SW 1271 (cell line): Measurements from ENCODE around the gene PUS7L.
A peak's percentile ranks its signal among the peaks of the same experiment; 100 is the strongest.
"Not testable (repeated sequence)": the region's sequence is repeated elsewhere in the genome, so short reads cannot be mapped to it uniquely, and the experiment has no call there.

Source experiments
- DNase-seq, 2 experiments: peaks; one replicate each; lab custom pipeline; 2025; lab: John Stamatoyannopoulos, UW

The PUS7L gene

GRCh38 chr12:43749016-43749415 lies 9.6 kb downstream of the PUS7L start:
- no peak for DNase-seq

- no peak for DNase-seq
Measured at GRCh38 chr12:43744826-43745225, 13.8 kb downstream of the PUS7L start.

- peak; percentile 46 to 56 for DNase-seq
Measured at GRCh38 chr12:43742106-43742505, 16.5 kb downstream of the PUS7L start.

GRCh38 chr12:43740511-43741100 lies 18.0 kb downstream of the PUS7L start:
- no peak for DNase-seq

GRCh38 chr12:43737646-43738045 lies 20.9 kb downstream of the PUS7L start:
- no peak for DNase-seq

- DNase-seq, result no peak
Measured at GRCh38 chr12:43736927-43737440, 21.6 kb downstream of the PUS7L start.

GRCh38 chr12:43733687-43734086 lies 24.9 kb downstream of the PUS7L start:
- DNase-seq, result no peak

- DNase-seq, result no peak
Measured at GRCh38 chr12:43730283-43730682, 28.3 kb downstream of the PUS7L start.

- DNase-seq, result no peak
Measured at GRCh38 chr12:43728698-43729097, 29.9 kb downstream of the PUS7L start.

GRCh38 chr12:43728117-43728516 lies 30.5 kb downstream of the PUS7L start:
- DNase-seq, result peak in 1 of 2 experiments; percentile 13

GRCh38 chr12:43723134-43723533 lies 35.5 kb downstream of the PUS7L start:
- DNase-seq, result no peak

GRCh38 chr12:43722621-43723020 lies 36.0 kb downstream of the PUS7L start:
- no peak for DNase-seq

- DNase-seq, result no peak
Measured at GRCh38 chr12:43711348-43711747, 47.2 kb downstream of the PUS7L start.

- not testable (repeated sequence) for DNase-seq
Measured at GRCh38 chr12:43703772-43704171, 54.8 kb downstream of the PUS7L start.

GRCh38 chr12:43701194-43701593 lies 57.4 kb downstream of the PUS7L start:
- DNase-seq, result not testable (repeated sequence)

- no peak for DNase-seq
Measured at GRCh38 chr12:43696154-43696553, 62.4 kb downstream of the PUS7L start.

GRCh38 chr12:43694879-43695278 lies 63.7 kb downstream of the PUS7L start:
- DNase-seq, result no peak

GRCh38 chr12:43692064-43692463 lies 66.5 kb downstream of the PUS7L start:
- peak in 1 of 2 experiments; percentile 31 for DNase-seq

- DNase-seq, result not testable (repeated sequence)
Measured at GRCh38 chr12:43685491-43685890, 73.1 kb downstream of the PUS7L start.

- peak in 1 of 2 experiments; percentile 9 for DNase-seq
Measured at GRCh38 chr12:43676183-43676813, 82.3 kb downstream of the PUS7L start.

GRCh38 chr12:43675048-43675904 lies 83.3 kb downstream of the PUS7L start:
- DNase-seq, result no peak

GRCh38 chr12:43669373-43669772 lies 89.2 kb downstream of the PUS7L start:
- DNase-seq, result no peak
